ENCODE measurements around the gene TSR3. TPM values are rescaled to one million over a fixed set of nuclear protein-coding genes. Genes with fewer than 3 reads are reported as not detected.

TSR3 gene
- total RNA-seq, 1 experiment from 2014 or later = 117 TPM

GRCh38 chr16:1325261-1325660 is 26.4 kb downstream of the TSR3 start:
- no peak overlapping the region for H3K27ac ChIP-seq (ENCODE audit: low read length)
- H3K9me3 ChIP-seq (ENCODE audit: low read length) = no peaks in the 10 kb centered on the region
- no peaks in the 10 kb centered on the region for H3K9me2 ChIP-seq (replicated peaks; ENCODE audit: low read length)
- H3K4me3 ChIP-seq (ENCODE audit: low read length) = no peak overlapping the region
- no peaks in the 10 kb centered on the region for H3K79me2 ChIP-seq (ENCODE audit: low read length)
- no peak overlapping the region for H3K9ac ChIP-seq (ENCODE audit: low read length)
- no peak for ATAC-seq
- no peak for TF ChIP-seq EZH2phosphoT487 (IDR thresholded peaks at IDR 0.05; ENCODE audit: borderline replicate concordance, low read length)
- no peak for TF ChIP-seq EZH2 (IDR thresholded peaks at IDR 0.05; ENCODE audit: low read length, unreplicated experiment)
- no peak for TF ChIP-seq CTCF (conservative IDR thresholded peaks at IDR 0.05; ENCODE audit: low read depth, low read length)
- no peak overlapping the region for H2AFZ ChIP-seq (ENCODE audit: low read length)
- DNase-seq = no peak
- no peaks in the 10 kb centered on the region for H3K27me3 ChIP-seq (ENCODE audit: low read length)
- H3K36me3 ChIP-seq (ENCODE audit: low read depth, low read length) = no peaks in the 10 kb centered on the region
- H3F3A ChIP-seq (ENCODE audit: low read length, unreplicated experiment) = no peaks in the 10 kb centered on the region
- ChIA-PET CTCF (no interaction called here), POLR2A (ENCODE audit: unreplicated experiment) (no interaction called here)
- H3K4me2 ChIP-seq (ENCODE audit: low read length) = no peak overlapping the region
- BruUV-seq (replicated peaks) = no TSS peak
- H4K20me1 ChIP-seq (ENCODE audit: low read length) = no peaks in the 10 kb centered on the region
- H3K4me1 ChIP-seq (ENCODE audit: insufficient read depth, low read length) = no peaks in the 10 kb centered on the region
- intact Hi-C loops (cut with micrococcal nuclease) = no loop called here

GRCh38 chr16:1324286-1324826 is 27.3 kb downstream of the TSR3 start:
- BruUV-seq (replicated peaks) = no TSS peak
- CTCF ChIA-PET = no interaction called here

GRCh38 chr16:1323296-1324239 is 28.1 kb downstream of the TSR3 start:
- no peaks in the 10 kb centered on the region for H3K27me3 ChIP-seq (ENCODE audit: low read length)
- no peaks in the 10 kb centered on the region for H3K9me2 ChIP-seq (replicated peaks; ENCODE audit: low read length)
- no peak overlapping the region for H3K4me2 ChIP-seq (ENCODE audit: low read length)
- ChIA-PET POLR2A (ENCODE audit: unreplicated experiment) (no interaction called here), CTCF (no interaction called here)
- H3K36me3 ChIP-seq (ENCODE audit: low read depth, low read length) = peaks cover 4% of the 10 kb centered on the region; the same call in 1 of the 2 replicates
- H3K9me3 ChIP-seq (ENCODE audit: low read length) = no peaks in the 10 kb centered on the region
- no peaks in the 10 kb centered on the region for H3K4me1 ChIP-seq (ENCODE audit: insufficient read depth, low read length)
- ATAC-seq (no peak), DNase-seq (no peak)
- no TSS peak for BruUV-seq (replicated peaks)
- no peak for TF ChIP-seq CTCF (conservative IDR thresholded peaks at IDR 0.05; ENCODE audit: low read depth, low read length)
- no peak for TF ChIP-seq EZH2phosphoT487 (IDR thresholded peaks at IDR 0.05; ENCODE audit: borderline replicate concordance, low read length)
- no peak for TF ChIP-seq EZH2 (IDR thresholded peaks at IDR 0.05; ENCODE audit: low read length, unreplicated experiment)
- H3K79me2 ChIP-seq (ENCODE audit: low read length) = no peaks in the 10 kb centered on the region
- H2AFZ ChIP-seq (ENCODE audit: low read length) = no peak overlapping the region
- no peak overlapping the region for H3K27ac ChIP-seq (ENCODE audit: low read length)
- intact Hi-C loops (cut with micrococcal nuclease) = no loop called here
- H3F3A ChIP-seq (ENCODE audit: low read length, unreplicated experiment) = no peaks in the 10 kb centered on the region
- H4K20me1 ChIP-seq (ENCODE audit: low read length) = no peaks in the 10 kb centered on the region
- no peak overlapping the region for H3K9ac ChIP-seq (ENCODE audit: low read length)
- no peak overlapping the region for H3K4me3 ChIP-seq (ENCODE audit: low read length)

More at GRCh38 chr16:1324286-1324826, 27.3 kb downstream of the TSR3 start:
- POLR2A ChIA-PET (ENCODE audit: unreplicated experiment) = no interaction called here
- H3K27me3 ChIP-seq (ENCODE audit: low read length) = no peaks in the 10 kb centered on the region
- no peaks in the 10 kb centered on the region for H3K4me1 ChIP-seq (ENCODE audit: insufficient read depth, low read length)
- no peaks in the 10 kb centered on the region for H4K20me1 ChIP-seq (ENCODE audit: low read length)
- ATAC-seq (no peak), DNase-seq (no peak)
- no peaks in the 10 kb centered on the region for H3K9me2 ChIP-seq (replicated peaks; ENCODE audit: low read length)
- H2AFZ ChIP-seq (ENCODE audit: low read length) = no peak overlapping the region
- no peak overlapping the region for H3K4me2 ChIP-seq (ENCODE audit: low read length)
- H3K9me3 ChIP-seq (ENCODE audit: low read length) = no peaks in the 10 kb centered on the region
- H3K9ac ChIP-seq (ENCODE audit: low read length) = no peak overlapping the region
- H3F3A ChIP-seq (ENCODE audit: low read length, unreplicated experiment) = no peaks in the 10 kb centered on the region
- no peaks in the 10 kb centered on the region for H3K79me2 ChIP-seq (ENCODE audit: low read length)
- H3K4me3 ChIP-seq (ENCODE audit: low read length) = no peak overlapping the region
- intact Hi-C loops (cut with micrococcal nuclease) = no loop called here
- H3K27ac ChIP-seq (ENCODE audit: low read length) = no peak overlapping the region
- H3K36me3 ChIP-seq (ENCODE audit: low read depth, low read length) = peaks cover 3% of the 10 kb centered on the region; the same call in 1 of the 2 replicates
- no peak for TF ChIP-seq EZH2 (IDR thresholded peaks at IDR 0.05; ENCODE audit: low read length, unreplicated experiment)
